Stimulated activated CD4-positive, alpha-beta T cell treated with anti-CD3 and anti-CD28 coated beads, Interleukin-15, amount 100 ng/mL, for 48 hours (primary cell): ENCODE data around the gene TRIM33.
"Not testable (repeated sequence)": the region's sequence is repeated elsewhere in the genome, so short reads cannot be mapped to it uniquely, and the experiment has no call there.

Source experiments
- DNase-seq, 2 donors: peaks; one replicate each; pipeline ENCODE4 v3.0.0-alpha.2; 2020; ENCODE audit warnings: low read depth in 2 of 2

TRIM33 gene

DNA sequence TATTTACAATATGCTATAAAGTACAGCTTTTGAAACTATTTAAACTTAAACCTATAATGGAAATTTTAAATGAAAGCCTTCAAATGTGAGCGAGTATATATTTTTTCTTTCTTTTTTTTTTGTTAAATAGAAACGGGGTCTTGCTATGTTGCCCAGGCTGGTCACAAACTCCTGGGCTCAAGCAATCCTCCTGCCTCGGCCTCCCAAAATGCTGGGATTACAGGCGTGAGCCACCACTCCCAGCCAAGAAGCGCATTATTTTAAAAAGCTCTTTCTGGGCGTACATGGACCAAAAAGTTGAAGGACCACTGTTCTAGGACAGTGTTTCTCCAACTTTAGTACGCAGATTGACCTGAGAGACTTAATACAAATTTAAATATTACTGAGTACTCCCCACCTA is 87.5 kb downstream of the TRIM33 start:
- no peak for DNase-seq

DNA sequence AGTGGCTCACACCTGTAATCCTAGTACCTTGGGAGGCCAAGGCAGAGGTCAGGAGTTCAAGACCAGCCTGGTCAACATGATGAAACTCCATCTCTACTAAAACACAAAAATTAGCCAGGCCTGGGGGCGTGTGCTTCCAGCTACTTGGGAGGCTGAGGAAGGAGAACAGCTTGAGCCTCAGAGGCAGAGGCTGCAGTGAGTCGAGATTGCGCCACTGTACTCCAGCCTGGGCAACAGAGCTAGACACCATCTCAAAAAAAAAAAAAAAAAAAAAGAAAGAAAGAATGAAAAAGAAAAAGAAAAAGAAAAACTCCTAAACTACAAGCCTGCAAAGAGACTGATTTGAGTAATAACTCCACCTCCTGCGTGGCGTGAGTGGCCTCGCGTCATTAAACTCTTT is 92.1 kb downstream of the TRIM33 start:
- DNase-seq = not testable (repeated sequence)

DNA sequence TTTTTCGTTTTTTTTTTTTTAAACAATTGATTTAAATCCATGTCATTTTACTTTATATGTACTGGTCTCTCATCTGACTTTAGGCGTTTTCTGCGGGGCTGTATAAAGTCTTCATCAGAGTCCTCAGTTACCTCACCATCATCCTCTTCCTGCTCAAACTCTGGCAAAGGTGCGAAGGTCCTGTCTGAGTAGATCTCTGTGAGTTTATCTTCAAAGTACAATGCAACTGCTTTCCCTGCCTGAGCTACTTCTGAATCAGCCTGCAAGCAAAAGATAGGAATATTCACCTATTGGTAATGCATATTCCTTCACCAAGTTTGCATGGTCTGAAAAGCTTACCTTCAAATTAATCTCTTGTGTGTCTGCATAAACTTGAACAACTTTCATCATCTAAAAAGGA is 113.4 kb downstream of the TRIM33 start:
- no peak for DNase-seq

DNA sequence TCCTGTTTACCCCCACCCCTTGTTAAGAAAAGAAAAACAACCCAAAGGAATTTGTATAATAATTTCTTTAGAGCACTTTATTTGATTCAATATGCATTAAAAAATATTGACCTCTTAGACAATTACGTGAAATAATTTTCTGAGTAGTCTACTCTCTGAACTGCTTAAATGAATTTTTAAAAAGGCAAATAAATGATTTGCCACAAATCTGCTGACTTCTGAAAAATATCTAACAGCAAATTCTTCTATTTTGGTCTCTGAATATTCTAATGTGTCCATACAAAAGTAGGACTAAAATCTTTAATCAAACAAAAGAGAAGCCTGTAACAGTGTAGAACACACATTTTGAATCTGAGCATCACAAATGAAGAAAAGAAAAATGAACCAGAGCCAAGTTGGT is 115.1 kb downstream of the TRIM33 start:
- DNase-seq = no peak

DNA sequence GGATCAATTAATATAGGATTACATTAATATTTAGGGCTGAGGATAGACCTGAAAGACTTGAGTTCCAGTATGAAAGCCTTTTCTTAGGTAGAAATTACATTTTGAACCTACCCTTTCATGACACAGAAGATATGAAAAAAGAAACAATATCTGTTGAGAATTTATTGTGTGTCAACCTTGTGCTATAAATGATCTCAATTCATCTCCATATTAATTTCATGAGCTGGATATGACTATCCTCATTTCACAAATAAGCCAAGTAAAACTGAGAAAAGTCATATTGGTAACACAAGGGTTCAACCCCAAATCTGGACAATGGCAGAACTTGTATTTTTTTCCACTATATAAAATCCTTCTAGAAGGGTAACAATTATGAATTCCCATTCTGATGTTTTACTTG is 120.0 kb downstream of the TRIM33 start:
- no peak for DNase-seq

DNA sequence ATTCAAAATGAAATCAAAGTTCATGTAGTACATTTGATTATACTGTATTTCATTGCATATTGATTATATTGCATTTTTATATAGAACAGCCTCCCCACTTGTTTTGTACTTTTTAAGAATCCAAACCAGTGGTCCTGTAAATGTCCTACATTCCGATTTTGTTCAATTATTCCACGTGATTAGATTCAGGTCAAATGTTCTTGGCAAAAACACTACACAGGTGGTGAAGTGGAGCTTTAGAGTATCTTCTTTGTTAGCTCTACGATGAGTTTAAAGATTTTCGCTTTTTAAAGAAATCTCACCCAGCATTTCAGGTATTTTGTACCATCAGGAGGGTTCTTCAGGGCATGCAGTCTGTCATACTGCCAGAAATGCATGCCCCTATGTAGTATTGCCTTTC is 120.6 kb downstream of the TRIM33 start:
- DNase-seq = no peak

DNA sequence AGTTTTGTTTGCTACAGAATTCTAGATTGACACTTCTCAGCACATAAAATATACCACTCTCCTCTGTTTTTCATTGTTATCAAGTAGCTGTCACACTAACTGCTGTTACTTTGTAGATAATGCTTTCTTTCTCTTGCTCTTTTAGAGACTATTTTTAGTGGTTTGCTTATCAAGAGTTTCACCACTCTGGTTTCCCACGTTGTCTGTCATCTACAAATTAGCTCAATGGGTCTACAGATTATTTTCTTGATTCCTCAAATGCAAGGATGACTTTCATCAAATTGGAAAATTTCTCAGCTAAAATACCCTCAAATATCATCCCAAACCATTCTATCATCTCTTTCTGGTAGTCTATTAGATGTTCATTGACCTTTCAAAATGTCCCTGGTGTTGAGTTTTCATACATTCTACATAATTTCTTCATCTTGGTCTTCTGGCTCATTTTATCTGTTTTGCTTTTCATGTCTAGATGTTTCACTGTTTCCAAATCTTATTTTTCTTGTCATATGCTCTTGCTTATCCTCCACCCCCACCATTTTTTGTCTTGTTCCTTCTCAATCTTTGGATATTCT is 122.5 kb downstream of the TRIM33 start:
- DNase-seq = no peak

DNA sequence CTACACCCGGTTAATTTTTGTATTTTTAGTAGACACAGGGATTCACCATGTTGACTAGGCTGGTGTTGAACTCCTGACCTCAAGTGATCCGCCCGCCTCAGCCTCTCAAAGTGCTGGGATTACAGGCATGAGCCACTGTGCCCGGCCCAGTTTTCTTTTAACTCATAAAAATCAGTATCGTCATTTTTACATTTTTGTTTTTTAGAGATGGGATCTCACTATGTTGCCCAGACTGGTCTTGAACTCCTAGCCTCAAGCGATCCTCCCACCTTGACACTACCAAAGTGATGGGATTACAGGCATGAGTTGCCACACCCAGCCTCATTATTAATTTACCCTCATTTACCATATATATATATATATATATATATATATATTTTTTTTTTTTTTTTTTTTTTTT is 123.4 kb downstream of the TRIM33 start:
- DNase-seq = not testable (repeated sequence)

DNA sequence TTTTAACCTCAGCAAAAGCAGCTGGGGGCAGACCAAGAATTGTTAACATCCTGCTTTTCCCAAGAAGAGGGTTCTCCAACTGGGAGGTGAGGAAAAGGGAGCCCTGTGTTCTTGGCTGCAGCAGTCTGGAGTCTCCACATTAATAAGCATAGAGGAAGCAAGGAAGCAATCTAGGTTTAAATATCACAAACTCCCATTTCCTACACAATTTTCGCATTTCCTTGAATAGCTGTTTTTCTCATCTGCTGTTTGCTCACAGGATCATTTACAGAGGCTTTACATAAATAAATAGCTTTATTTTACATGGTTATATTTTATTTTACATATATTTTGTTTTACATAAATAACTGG is 124.0 kb downstream of the TRIM33 start:
- DNase-seq = no peak

DNA sequence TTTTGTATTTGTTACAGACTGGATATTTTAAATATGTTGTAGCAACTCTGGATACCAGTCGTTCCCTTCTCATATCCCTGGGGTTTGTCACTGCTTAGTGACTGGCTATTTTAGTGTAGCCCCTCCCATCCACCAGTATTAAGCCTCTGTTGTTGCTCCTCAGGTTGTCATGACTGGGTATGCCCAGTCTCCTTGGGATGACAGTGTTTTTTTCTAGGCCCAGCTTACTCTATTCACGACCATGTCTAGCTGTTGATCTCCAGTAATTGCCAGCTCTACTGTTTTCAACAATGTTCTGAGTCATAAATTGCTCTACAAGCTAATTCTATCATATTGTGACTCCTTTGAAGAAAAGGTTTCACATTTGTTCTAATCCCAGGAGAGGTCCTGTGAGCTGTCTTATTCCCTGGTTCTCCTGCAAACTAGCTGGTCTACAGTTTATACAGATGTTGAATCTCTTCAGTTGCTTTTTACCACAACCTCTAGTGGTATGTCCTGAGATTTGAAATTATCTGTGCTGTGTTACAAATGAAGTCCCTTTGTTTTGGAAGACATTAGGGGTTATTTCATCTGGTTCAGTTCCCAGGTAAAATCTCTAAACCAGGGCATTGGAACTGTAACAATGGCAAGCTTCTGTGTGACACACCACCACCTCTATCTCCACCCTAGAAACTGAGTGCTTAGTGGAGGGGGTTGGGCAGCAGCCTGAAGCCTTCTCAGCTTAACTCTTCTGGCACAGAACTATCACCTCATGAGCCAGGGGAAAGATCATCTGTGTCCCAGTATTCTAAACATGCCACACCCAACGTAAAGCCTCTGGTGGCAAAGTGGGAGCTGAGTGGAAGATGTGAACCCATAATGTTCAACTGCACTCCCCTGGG is 124.6 kb downstream of the TRIM33 start:
- no peak for DNase-seq

DNA sequence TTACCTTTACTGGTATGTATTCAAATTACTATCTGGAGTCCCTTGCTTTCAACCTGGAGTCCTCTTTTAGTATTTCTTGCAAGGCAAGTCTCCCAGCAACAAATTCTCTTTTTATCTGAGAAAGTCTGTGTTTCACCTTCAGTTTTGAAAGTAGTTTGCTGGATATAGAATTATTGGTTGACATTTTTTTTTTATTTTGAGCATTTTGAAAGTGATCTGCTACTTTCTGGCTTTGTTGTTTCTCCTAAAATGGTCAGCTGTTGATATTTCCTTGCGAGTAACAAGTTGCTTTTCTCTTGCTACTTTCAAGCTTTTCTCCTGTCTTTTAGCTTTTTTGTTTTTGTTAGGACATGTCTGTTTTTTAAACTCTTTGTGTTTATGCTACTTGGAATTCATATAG is 126.1 kb downstream of the TRIM33 start:
- no peak for DNase-seq

DNA sequence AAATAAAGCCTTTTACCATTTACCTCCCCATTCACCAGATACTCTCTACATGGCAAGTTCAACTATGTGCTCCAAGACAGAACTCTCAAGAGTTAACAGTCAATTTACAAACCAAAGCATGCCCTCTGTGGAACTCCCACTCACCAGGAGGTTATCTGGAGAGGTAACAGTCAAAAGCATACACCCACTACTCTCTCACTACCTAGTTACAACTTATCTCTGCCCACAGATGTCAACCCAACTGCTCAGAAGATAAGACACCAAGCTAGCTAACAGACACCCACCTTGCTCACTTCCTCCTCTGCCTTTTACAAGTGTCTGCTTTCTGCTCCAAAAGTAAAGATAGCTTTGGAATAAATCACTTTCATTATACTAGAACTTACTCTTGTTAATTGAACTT is 131.0 kb downstream of the TRIM33 start:
- no peak for DNase-seq

DNA sequence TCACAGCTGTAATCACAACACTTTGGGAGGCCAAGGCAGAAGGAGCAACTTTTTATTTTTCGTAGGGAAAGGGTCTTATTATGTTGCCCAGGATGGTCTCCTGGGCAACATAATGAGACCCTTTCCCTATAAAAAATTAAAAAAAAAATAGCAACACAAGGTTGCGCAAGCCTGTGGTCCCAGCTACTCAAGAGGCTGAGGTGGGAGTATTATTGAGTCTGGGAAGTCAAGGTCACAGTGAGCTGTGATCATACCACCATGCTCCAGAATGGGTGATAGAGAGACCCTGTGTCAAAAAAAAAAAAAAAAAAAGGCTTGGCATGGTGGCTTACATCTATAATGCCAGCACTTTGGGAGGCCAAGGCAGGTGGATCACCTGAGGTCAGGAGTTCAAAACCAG is 131.6 kb downstream of the TRIM33 start:
- DNase-seq = no peak

DNA sequence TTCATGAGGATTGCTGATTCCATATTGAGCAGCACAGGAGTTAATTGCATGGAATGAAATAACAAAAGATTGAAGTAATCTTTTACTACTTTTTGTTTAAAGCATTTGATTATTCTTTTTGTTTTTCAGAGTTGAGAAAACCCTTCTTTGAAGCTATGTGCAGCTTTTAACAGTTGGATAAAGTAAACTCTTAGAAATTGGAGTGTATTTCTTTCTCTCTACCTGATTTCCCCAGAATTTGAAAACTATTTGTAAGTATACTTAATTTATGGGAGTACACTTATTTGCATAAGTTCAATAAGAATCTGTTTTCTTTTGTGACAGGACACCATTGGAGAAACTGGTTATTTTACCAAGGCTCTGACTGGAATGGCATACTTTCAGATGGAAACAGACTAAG is 133.6 kb downstream of the TRIM33 start:
- no peak for DNase-seq

DNA sequence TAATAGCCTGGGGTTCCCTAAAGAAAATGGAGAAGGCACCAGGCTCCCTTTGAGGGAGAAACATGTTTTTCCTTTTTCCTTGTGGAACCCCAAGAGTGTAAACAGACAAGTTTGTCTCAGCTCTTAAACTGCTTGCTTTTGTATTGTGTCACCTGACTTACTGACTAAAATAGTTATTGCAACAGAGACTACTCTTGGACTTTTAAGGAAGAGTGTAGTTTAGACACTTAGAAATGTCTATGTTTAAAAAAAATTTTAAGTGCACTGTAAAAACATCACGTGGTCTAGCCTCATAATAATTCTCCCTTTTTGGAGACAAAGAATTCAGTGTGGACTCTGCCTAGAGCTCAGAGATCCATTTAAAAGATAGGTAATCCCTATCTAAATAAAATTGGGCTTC is 141.1 kb downstream of the TRIM33 start:
- DNase-seq = no peak

DNA sequence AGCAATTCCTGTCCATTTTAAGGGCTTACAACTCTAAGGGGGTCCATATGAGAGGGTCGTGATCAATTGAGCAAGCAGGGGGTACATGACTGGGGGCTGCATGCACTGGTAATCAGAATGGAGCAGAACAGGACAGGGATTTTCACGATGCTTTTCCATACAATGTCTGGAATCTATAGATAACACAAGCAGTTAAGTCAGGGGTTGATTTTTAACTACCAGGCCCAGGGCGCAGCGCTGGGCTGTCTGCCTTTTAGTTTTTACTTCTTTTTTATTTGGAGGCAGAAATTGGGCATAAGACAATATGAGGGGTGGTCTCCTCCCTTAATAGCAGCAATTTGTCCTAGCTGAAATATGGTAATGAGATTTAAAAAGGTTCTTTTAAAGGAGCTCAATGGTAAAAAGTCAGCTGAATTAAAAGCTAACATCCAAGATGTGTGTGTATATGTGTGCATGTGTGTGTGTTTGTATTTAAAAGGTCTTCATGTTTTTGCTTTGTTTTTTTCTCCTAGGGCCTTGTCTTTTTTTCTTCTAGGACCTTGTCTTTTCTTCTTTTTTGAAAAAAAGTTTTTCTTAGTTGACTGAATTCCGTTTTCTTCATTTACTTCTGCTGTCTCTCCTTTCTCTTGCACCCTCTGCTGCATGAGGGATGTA is 141.6 kb downstream of the TRIM33 start:
- DNase-seq = not testable (repeated sequence)

DNA sequence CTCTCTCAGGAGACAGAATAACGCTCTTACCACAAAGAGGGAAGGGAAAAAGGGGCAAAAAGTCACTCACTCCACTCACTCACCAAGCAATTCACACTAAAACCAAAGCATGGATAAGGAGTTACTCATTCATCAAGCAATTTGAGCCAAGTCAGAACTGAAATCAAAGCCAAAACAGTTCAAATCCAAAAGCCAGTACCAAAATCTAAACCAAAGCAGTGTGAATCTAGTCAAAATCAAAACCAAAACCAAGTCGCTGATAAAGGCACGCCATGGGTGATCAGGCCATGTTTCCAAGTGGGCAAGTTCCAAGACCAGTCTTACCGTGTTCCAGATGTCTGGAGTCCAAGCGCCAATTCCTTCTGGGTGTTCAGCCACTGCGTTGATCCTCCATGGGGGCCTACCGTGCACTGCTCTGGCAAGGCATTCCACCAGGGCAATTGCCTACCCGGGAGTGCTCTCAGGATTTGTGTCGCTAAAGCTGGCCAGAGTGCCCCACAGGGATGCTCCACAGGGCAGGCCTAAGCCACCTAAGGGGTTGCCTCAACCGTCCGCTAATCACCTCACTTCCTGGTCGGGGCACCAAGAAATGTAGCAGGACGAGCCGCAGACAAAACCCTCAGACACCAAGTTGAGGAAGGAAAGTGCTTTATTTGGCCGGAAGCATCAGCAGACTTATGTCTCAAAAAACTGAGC is 142.3 kb downstream of the TRIM33 start:
- no peak for DNase-seq

DNA sequence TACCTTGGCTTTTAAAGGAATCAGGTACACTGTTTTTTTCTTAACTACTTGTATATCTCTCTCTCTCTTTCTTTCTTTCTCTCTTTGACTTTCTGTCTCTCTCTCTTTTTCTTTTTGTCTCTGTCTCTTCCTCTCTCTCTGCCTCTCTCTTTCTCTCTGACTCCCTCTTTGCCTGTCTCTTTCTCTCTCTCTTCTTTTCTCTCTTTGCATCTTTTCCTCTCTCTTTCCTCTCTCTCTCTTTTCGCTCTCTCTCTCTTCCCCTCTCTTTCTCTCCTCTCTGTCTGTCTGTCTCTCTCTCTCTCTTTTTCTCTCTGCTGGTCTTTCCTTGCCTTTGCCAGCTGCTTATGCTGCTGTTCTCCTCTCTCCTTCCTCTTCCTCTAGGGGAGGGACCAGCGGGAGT is 143.2 kb downstream of the TRIM33 start:
- DNase-seq = no peak

DNA sequence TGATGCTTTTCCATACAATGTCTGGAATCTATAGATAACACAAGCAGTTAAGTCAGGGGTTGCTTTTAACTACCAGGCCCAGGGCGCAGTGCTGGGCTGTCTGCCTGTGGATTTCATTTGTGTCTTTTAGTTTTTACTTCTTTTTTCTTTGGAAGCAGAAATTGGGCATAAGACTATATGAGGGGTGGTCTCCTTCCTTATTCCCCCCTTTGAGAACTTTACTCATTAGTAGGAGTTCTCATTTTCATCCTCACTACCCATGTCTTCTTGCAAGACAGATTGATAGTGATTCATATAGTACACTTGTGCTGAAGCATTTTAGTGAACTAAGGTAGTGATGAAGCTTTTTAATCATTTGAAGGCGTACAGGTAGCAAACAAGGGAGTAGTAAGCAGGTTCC is 147.8 kb downstream of the TRIM33 start:
- not testable (repeated sequence) for DNase-seq

DNA sequence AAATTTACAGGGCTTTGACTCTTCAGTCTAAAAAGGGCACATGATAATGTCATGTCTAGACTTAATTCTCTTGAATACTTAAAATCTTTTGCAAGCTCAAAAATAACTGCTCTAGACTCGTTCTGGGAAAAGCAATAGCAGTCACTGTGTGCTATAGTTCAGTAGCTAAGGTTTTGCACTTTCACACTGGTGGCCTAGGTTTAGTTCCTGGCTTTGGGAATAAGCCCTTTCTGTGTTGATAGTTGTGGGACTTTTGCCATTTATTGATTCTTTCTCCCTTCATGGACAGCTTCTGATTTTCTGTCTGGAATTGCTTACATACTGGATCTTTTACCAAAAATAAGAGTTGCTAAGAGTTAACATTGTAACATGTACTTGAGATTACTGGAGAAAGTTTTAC is 151.2 kb downstream of the TRIM33 start:
- DNase-seq = no peak

DNA sequence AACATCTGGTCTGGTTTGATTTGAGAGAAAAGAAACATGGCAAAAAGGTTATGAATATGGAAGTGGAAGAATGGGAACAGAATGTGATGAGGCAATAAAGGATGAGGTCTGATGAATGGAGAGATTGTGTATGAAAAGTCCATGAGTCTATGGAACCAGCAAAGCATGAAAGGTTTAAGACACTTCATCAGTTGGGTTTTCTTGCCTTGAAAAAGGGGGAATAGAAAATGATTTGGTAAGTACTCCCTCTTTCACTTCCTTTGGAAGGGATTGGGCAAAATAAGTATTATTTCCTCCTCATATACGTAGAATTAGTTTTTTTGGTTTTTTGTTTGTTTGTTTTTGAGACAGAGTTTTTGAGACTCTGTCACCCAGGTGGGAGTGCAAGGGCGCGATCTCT is 155.8 kb downstream of the TRIM33 start:
- no peak for DNase-seq

DNA sequence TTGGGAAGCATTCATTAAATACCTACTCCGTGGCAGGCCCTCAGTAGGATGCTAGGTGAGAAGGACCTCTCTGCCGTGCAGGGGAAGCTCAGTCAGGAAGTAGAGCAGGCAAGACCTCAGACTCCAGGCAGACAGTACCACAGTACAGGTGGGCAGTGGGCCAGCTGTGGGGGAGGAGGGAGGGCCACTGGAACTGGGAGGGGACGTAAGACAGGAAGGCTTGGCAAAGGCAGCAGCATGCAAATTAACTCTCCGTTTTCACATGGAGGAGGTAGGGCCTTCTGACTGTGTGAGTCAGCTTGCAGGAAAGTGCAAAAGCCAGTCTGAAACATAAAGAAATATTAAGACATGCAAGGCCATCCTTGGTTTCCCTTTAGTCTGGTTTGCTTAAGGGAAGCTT is 157.7 kb downstream of the TRIM33 start:
- no peak for DNase-seq

DNA sequence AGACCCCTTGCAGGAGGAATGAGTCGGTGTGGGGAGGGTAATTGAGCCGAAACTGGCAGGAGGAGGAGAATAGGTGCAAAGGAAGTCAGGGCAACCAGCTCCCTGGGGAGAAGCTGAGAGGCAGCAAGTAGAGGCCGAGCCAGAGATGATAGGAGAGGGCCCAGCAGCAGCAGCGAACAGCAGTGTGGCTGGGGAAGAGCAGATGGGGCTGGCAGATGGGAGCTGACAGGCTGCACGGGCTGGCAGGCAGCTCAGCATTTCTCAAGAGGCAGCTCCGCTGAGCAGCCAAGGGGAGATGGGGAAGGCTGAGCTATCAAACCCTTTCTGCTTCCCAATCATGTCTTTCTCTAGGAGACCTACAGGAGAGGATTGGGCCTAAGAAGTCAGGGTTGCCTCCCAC is 158.2 kb downstream of the TRIM33 start:
- no peak for DNase-seq
